GM12892 (cell line): ENCODE results near the gene MRFAP1L1.

Source experiments
- POLR2A ChIP-seq: IDR thresholded peaks from 2 replicates; pipeline ENCODE4 v1.6.1; 2011; ENCODE audit warnings: low read depth, low read length, control low read depth
- POLR2AphosphoS5 ChIP-seq: IDR thresholded peaks from 2 replicates; pipeline ENCODE4 v1.6.1; 2011; ENCODE audit warnings: low read depth, low read length, control low read depth

GRCh38 chr4:6747294-6748051 is 37.8 kb upstream of the MRFAP1L1 start:
- no peak for TF ChIP-seq POLR2A
- no peak for TF ChIP-seq POLR2AphosphoS5
